NCI-H1930 (cell line): ENCODE results near the gene UBE2I.
A peak's percentile ranks its signal among the peaks of the same experiment; 100 is the strongest.

Source experiments
- DNase-seq, 2 experiments: peaks; one replicate each; lab custom pipeline; 2025; lab: John Stamatoyannopoulos, UW

The UBE2I gene

GRCh38 chr16:1330931-1331711, 21.7 kb downstream of the UBE2I start:
- no peak for DNase-seq

GRCh38 chr16:1331712-1332617, 22.5 kb downstream of the UBE2I start:
- DNase-seq: peak in 1 of 2 experiments; percentile 52

- no peak for DNase-seq
Measured at GRCh38 chr16:1332618-1333148, 23.2 kb downstream of the UBE2I start.

GRCh38 chr16:1333149-1333812, 23.8 kb downstream of the UBE2I start, which contains the start of gene BAIAP3:
Gene BAIAP3 (plus strand): TSS chr16:1333645. CDS start chr16:1338550, 4,905 bp downstream.
- DNase-seq: no peak

GRCh38 chr16:1333854-1334700, 24.6 kb downstream of the UBE2I start:
- DNase-seq: no peak

- no peak for DNase-seq
Measured at GRCh38 chr16:1334739-1335138, 25.3 kb downstream of the UBE2I start.

- no peak for DNase-seq
Measured at GRCh38 chr16:1335211-1335971, 26.0 kb downstream of the UBE2I start.

- no peak for DNase-seq
Measured at GRCh38 chr16:1335996-1336395, 26.6 kb downstream of the UBE2I start.

GRCh38 chr16:1336619-1337018, 27.2 kb downstream of the UBE2I start:
- DNase-seq: no peak

GRCh38 chr16:1337486-1337885, 28.1 kb downstream of the UBE2I start:
- DNase-seq: no peak

- peak; percentile 60 to 78 for DNase-seq
Measured at GRCh38 chr16:1338119-1338730, 28.8 kb downstream of the UBE2I start.

GRCh38 chr16:1338855-1339675, 29.6 kb downstream of the UBE2I start:
- no peak for DNase-seq

- no peak for DNase-seq
Measured at GRCh38 chr16:1340730-1341494, 31.5 kb downstream of the UBE2I start.

GRCh38 chr16:1341495-1342420, 32.3 kb downstream of the UBE2I start:
- DNase-seq: no peak

- peak; percentile 67 to 84 for DNase-seq
Measured at GRCh38 chr16:1342526-1343427, 33.3 kb downstream of the UBE2I start.
